Stromal cell of bone marrow (primary cell): ENCODE measurements around the gene CCNY.
A peak's percentile ranks its signal among the peaks of the same experiment; 100 is the strongest.
"Not testable (repeated sequence)": the region's sequence is repeated elsewhere in the genome, so short reads cannot be mapped to it uniquely, and the experiment has no call there.

ENCODE experiments used
- DNase-seq: peaks from one replicate; pipeline ENCODE4 v3.0.0-alpha.2; 2012; ENCODE audit warnings: low read depth

The CCNY gene

GRCh38 chr10:35487336-35488034 lies 151.2 kb downstream of the CCNY start:
- no peak for DNase-seq

DNA sequence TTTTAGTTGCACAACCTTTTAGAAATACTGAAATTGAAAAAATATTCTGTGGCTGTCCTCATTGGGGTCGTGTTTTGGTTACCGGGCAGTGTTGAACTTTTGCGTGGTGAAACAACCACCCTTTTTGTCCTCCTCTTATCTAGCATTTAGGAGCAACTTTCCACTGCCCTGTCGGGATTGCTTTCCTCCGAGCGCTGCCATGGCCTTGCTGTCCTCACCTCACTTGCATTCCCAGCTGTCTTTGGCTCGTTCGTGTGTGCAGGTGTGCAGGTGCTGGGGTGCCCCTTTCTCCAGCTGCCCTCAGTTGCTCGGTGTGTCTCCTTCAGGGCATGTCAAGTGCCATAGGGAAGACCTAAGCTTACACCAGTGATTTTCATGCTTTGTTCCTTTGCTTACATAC lies 151.9 kb downstream of the CCNY start:
- DNase-seq = no peak

DNA sequence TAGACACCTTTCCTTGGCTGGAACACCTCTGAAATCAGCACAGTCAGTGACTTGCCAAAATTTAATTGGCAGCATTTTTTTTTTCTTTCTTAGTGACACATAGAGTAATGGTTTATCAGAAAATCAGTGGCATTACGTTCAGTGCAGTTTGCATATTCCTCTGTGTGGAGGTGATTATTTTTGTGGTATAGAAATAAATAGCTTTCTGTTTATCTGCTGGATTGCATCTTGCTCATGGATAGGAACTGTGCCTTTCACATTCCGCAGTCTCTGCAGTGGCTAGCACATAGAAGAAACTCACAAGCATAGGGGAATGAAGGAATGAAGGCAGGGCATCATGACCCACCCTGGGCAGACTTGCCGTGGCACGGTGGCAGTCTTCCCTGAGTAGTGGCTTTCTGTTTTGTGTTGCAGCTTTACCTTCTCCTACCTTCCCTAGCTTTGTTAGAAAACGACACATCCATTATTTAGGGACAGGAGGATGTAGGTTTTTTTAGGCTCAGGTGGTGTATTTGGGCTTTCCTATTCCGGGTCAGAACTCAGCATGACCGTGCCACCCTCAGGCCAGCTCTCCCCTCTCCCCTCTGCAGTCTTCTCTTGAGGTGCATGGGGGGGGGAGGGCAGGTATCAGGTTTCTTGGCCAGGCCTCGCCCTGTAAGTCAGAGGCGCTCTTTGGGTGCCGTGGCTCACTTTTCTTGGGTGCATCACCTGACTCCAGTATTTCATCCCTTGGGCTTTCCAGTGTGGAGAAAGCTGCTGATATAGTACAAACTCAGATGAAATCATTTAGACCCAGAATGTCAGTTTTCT lies 156.3 kb downstream of the CCNY start:
- DNase-seq = no peak

GRCh38 chr10:35493196-35494118 lies 157.1 kb downstream of the CCNY start:
- DNase-seq = no peak

- DNase-seq = no peak
Observed at GRCh38 chr10:35495521-35496119, 159.3 kb downstream of the CCNY start.

DNA sequence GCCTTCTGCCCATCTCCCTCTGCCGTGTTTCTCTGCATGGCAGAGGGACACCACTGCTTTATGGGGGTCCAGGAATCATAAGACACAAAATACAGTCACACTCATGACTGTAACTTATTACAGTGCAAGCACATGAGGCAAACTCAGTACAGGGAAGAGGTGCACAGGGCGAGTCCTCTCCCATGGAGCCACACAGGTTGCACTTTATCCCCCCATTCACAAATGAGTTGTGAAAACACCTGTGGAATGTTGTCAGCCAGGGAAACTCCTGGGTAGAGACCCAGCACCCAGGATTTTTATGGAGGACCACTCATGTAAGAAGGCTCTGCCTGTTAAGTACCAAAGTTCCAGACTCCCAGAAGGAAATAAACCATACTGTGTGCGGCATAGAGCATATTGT lies 161.6 kb downstream of the CCNY start:
- no peak for DNase-seq

GRCh38 chr10:35498693-35499092 lies 162.4 kb downstream of the CCNY start:
- DNase-seq = no peak

GRCh38 chr10:35501923-35502322 lies 165.6 kb downstream of the CCNY start:
- DNase-seq = no peak

- no peak for DNase-seq
Observed at GRCh38 chr10:35502692-35503091, 166.4 kb downstream of the CCNY start.

- no peak for DNase-seq
Observed at GRCh38 chr10:35503578-35503977, 167.3 kb downstream of the CCNY start.

DNA sequence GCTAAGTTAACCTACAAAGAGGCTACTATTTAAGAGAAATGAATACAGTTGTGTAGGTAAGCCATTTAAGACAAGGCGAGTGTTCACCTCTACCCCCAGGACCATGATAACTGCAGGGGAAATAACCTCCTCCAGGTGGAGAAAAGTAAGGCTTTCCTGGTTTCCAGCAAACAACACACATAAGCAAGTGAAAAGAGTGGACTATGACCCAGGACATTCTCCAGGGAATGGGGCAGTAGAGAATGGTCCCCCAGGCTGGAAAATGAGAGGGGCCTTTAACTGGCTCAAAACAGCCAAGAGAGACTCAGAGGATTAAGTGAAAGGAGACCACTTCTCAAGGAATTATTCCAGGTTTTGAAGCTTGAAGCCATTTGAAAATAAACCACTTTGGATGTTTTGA lies 167.8 kb downstream of the CCNY start:
- DNase-seq = no peak

- DNase-seq = no peak
Observed at GRCh38 chr10:35505241-35505873, 169.0 kb downstream of the CCNY start.

DNA sequence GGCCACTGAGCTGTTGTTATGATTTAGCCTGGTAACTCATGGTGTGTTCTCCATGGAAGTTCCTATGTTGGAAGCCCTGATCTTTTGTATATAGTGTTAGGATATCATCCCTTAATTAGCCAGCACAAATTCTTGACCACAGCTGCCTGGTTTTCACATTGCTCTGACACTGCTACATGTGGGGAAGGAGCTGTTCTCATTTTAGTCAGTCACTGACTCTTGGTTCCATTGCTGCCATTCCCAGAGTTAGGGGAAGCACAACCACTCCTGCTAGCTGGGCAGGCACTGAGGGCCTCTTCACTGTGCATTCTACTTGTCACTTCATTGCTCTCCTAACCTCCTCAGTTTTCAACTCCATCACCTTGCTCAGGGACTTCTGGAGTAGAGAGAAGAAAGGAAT lies 170.4 kb downstream of the CCNY start:
- no peak for DNase-seq

DNA sequence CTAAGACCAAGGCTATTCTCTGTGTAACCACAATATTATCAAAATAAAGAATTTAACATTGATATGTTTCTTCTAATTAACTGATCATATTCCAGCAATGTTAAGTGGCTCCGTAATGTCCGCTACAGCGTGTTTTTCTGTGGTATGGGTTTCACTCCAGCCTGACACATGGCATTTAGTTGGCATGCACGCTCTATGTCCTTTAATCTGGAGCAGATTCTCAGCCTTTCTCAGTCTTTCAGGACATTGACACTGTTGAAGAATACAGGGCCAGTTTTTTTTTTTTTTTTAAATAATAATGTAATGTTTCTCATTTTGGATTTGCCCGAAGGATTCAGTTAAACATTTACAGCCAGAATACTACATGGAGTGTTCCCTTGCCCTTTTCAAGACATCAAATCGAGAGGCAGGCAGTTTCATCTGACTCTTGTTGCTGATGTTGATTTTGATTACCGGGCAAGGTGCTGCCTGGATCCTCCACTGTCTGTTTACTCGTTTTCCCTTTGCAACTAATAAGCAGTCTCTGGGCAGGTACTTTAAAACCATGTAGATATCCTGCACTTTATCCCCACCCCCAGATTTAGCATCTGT lies 171.3 kb downstream of the CCNY start:
- DNase-seq = no peak

GRCh38 chr10:35508647-35509046 lies 172.3 kb downstream of the CCNY start:
- no peak for DNase-seq

GRCh38 chr10:35510891-35511290 lies 174.6 kb downstream of the CCNY start:
- DNase-seq = no peak

DNA sequence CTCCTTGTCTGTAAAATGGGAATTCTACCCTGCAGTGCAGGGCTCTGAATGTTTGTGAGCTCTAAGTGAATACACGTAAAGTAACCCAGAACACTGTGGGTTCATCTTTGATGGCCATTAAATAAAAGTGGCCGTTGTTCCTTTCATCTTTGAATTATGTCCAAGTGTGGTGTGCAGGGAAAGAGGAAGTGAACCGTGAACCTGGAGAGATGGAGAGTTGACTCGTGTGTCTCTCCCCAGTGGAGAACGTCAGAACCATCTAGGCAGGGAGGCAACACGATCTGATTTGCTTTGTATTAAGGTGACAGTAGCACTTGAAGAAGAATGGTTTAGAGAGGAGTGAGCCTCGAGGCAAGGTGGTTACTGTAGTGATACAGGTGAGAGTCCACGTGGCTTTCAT lies 175.3 kb downstream of the CCNY start:
- no peak for DNase-seq

- DNase-seq = no peak
Observed at GRCh38 chr10:35516102-35516670, 179.9 kb downstream of the CCNY start.

- DNase-seq = peak; percentile 17
Observed at GRCh38 chr10:35517431-35518181, 181.3 kb downstream of the CCNY start.

GRCh38 chr10:35518187-35518586 lies 181.9 kb downstream of the CCNY start:
- DNase-seq = not testable (repeated sequence)
